GM10248 (cell line): Measurements from ENCODE around the gene SRGAP3.

ENCODE experiments used
- CTCF ChIA-PET: fragments of 300-600 bp; sonication (Branson Sonifier 250); formaldehyde crosslinking; extraction: SDS; loops from one replicate; lab custom pipeline; 2021; ENCODE audit warnings: antibody characterized with exemption; lab: Yijun Ruan, JAX
- POLR2A ChIA-PET: fragments of 350-650 bp; sonication (Branson Sonifier 250); formaldehyde crosslinking; extraction: SDS; loops from one replicate; lab custom pipeline; 2020; ENCODE audit warnings: antibody characterized with exemption; lab: Yijun Ruan, JAX
- DNase-seq: peaks from one replicate; pipeline ENCODE4 v3.0.0; 2012; ENCODE audit errors: extremely low spot score
- CTCF ChIP-seq: IDR thresholded peaks from 2 replicates; pipeline ENCODE4 v1.5.1; 2012; ENCODE audit warnings: mild to moderate bottlenecking, low read depth; ENCODE audit errors: extremely low read depth, missing control alignments, control extremely low read depth

The SRGAP3 gene

GRCh38 chr3:8963137-8963853 lies 286.2 kb downstream of the SRGAP3 start, which contains the start of gene RAD18:
Gene RAD18 (minus strand): TSS chr3:8963472. CDS start chr3:8963385, 87 bp downstream.
- peak; percentile 92 for DNase-seq
- ChIA-PET CTCF (interaction anchor here (0.5 to 1.5 kb wide), 5 partner anchors 9 to 300 kb away, joined by 3 to 9 read pairs (median 3); partner anchors contain the start of gene OXTR), POLR2A (no interaction called here)
- no peak for TF ChIP-seq CTCF

- POLR2A ChIA-PET, result no interaction called here
- DNase-seq, result no peak
- TF ChIP-seq CTCF, result no peak
- CTCF ChIA-PET, result interaction anchor here (0.9 to 1.5 kb wide), 5 partner anchors 10 to 299 kb away, joined by 3 to 9 read pairs (median 3); partner anchors contain the start of gene OXTR
Observed at GRCh38 chr3:8962226-8962861, 287.1 kb downstream of the SRGAP3 start.

DNA sequence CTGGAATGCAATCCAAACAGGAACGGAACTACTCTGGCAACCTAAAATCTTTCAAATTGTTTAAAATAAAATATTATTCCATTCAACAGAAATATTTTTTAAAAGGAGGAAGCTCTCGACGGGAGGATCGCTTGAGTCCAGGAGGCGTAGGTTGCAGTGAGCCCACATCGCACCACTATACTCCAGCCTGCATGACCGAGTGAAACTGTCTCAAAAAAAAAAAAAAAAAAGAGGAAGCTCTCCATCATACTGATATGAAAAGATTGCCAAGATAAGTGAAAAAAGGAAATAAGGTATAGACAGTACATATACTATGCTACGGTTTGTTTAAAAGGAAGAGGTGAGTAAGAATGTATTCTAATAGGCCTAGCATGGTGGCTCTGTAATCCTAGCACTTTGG lies 289.8 kb downstream of the SRGAP3 start:
- CTCF ChIA-PET, result interaction anchor here (1.5 to 1.9 kb wide), 3 partner anchors 18 to 190 kb away, joined by 4 to 7 read pairs (median 6); partner anchors contain the start of gene OXTR
- POLR2A ChIA-PET, result interaction anchor here (0.6 kb wide), 1 partner anchor 48 kb away, joined by 3 read pairs; no protein-coding TSS in a partner anchor
- DNase-seq, result no peak
- TF ChIP-seq CTCF, result no peak

- TF ChIP-seq CTCF, result no peak
- peak; percentile 53 for DNase-seq
- POLR2A ChIA-PET, result no interaction called here
- CTCF ChIA-PET, result interaction anchor here (0.9 to 2.5 kb wide), 5 partner anchors 8 to 347 kb away, joined by 4 to 9 read pairs (median 6); partner anchors contain the start of gene OXTR
Observed at GRCh38 chr3:8954938-8955763, 294.3 kb downstream of the SRGAP3 start.

GRCh38 chr3:8953313-8953712 lies 296.1 kb downstream of the SRGAP3 start:
- POLR2A ChIA-PET, result no interaction called here
- TF ChIP-seq CTCF, result no peak
- no peak for DNase-seq
- CTCF ChIA-PET, result interaction anchor here (2.5 kb wide), 1 partner anchor 34 kb away, joined by 7 read pairs; no protein-coding TSS in a partner anchor
